ENCODE measurements around the gene TTLL11. TPM values are rescaled to one million over a fixed set of nuclear protein-coding genes. Genes with fewer than 3 reads are reported as not detected.

Gene TTLL11
- polyA plus RNA-seq, 1 donor from 2014 or later, result 8.0 TPM

DNA sequence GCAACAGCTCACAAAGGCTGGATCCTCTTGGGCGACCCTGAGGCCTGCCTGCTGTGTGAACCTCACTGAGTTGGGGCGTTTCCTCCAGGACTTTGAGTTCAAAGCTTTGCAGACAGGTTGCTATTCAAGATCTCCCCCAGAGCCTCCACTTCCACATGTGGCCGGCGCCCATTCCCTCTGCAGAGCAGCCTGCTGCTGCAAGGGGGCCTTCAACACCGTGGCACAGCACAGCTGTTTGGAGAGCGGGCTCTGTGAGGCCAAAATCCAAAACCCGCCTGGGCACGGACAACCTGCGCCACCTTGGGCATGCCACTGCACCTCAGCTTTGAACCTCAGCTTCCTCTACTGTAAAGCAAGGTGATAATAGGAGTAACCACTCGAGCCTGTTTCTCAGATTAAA is 281.4 kb downstream of the TTLL11 start:
- no peak for TF ChIP-seq REST (IDR thresholded peaks at IDR 0.05; ENCODE audit: borderline replicate concordance)
- no peak for TF ChIP-seq EZH2 (IDR thresholded peaks at IDR 0.05; ENCODE audit: borderline replicate concordance, insufficient read depth, low read length, poor library complexity, severe bottlenecking)
- TF ChIP-seq MXI1 (conservative IDR thresholded peaks at IDR 0.05; ENCODE audit: poor library complexity, severe bottlenecking), result no peak
- TF ChIP-seq CTCF (IDR thresholded peaks at IDR 0.05; ENCODE audit: poor library complexity, severe bottlenecking), result no peak
- no peak for TF ChIP-seq SMC3 (conservative IDR thresholded peaks at IDR 0.05; ENCODE audit: poor library complexity)
- no peak for TF ChIP-seq POLR2AphosphoS5 (IDR thresholded peaks at IDR 0.05)
- TF ChIP-seq TAF1 (IDR thresholded peaks at IDR 0.05; ENCODE audit: low read depth), result no peak
- H3K36me3 ChIP-seq (ENCODE audit: insufficient read depth, low read length), result no peaks in the 10 kb centered on the region
- H3K9ac ChIP-seq (ENCODE audit: low read length), result no peak overlapping the region
- no peaks in the 10 kb centered on the region for H3F3A ChIP-seq (ENCODE audit: insufficient read depth, low read length, poor library complexity, severe bottlenecking)
- no peaks in the 10 kb centered on the region for H3K79me2 ChIP-seq (replicated peaks; ENCODE audit: insufficient read depth, low read length)
- no peaks in the 10 kb centered on the region for H3K27me3 ChIP-seq (ENCODE audit: insufficient read depth, low read depth, low read length)
- no peak overlapping the region for H3K27ac ChIP-seq (ENCODE audit: low read length)
- no peak overlapping the region for H3K4me3 ChIP-seq (ENCODE audit: low read length)
- no peak overlapping the region for H3K4me2 ChIP-seq (ENCODE audit: low read length)
- no peaks in the 10 kb centered on the region for H3K9me2 ChIP-seq (ENCODE audit: insufficient read depth, low read length)
- H4K20me1 ChIP-seq (ENCODE audit: insufficient read depth), result no peaks in the 10 kb centered on the region
- no peak overlapping the region for H2AFZ ChIP-seq (ENCODE audit: low read depth, low read length)
- no peaks in the 10 kb centered on the region for H3K9me3 ChIP-seq (ENCODE audit: low read length)

DNA sequence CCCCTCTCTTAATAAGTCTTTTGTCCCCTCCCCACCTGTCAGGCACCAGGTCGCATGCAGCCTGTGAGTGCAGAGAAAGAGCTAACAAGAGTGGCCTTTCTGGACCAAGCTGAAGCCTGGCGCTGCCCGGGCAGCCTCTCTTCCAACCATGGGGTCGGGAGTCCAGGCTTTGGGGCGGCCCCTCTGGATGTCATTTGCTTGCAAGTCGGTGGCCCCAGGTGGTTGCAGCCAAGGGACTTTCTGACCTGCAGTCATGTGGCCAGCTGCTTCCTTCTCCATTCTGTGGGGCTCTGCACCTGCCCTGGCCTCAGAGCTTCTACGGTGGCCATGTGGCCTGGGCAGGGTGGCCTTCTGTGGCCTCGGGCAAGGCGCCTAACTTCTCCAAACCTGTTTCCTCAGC is 282.0 kb downstream of the TTLL11 start:
- no peaks in the 10 kb centered on the region for H3F3A ChIP-seq (ENCODE audit: insufficient read depth, low read length, poor library complexity, severe bottlenecking)
- no peaks in the 10 kb centered on the region for H3K9me2 ChIP-seq (ENCODE audit: insufficient read depth, low read length)
- no peaks in the 10 kb centered on the region for H3K27me3 ChIP-seq (ENCODE audit: insufficient read depth, low read depth, low read length)
- no peaks in the 10 kb centered on the region for H4K20me1 ChIP-seq (ENCODE audit: insufficient read depth)
- no peak overlapping the region for H2AFZ ChIP-seq (ENCODE audit: low read depth, low read length)
- no peak overlapping the region for H3K4me3 ChIP-seq (ENCODE audit: low read length)
- no peak overlapping the region for H3K27ac ChIP-seq (ENCODE audit: low read length)
- no peak overlapping the region for H3K4me2 ChIP-seq (ENCODE audit: low read length)
- H3K9me3 ChIP-seq (ENCODE audit: low read length), result no peaks in the 10 kb centered on the region
- no peaks in the 10 kb centered on the region for H3K79me2 ChIP-seq (replicated peaks; ENCODE audit: insufficient read depth, low read length)
- TF ChIP-seq TAF1 (IDR thresholded peaks at IDR 0.05; ENCODE audit: low read depth) (no peak), EP300 (conservative IDR thresholded peaks at IDR 0.05; ENCODE audit: poor library complexity, severe bottlenecking) (no peak), REST (IDR thresholded peaks at IDR 0.05; ENCODE audit: borderline replicate concordance) (no peak), MXI1 (conservative IDR thresholded peaks at IDR 0.05; ENCODE audit: poor library complexity, severe bottlenecking) (no peak), CTCF (IDR thresholded peaks at IDR 0.05; ENCODE audit: poor library complexity, severe bottlenecking) (no peak), POLR2AphosphoS5 (IDR thresholded peaks at IDR 0.05) (no peak), SMC3 (conservative IDR thresholded peaks at IDR 0.05; ENCODE audit: poor library complexity) (no peak), EZH2 (IDR thresholded peaks at IDR 0.05; ENCODE audit: borderline replicate concordance, insufficient read depth, low read length, poor library complexity, severe bottlenecking) (no peak), RAD21 (conservative IDR thresholded peaks at IDR 0.05) (no peak)
- no peaks in the 10 kb centered on the region for H3K36me3 ChIP-seq (ENCODE audit: insufficient read depth, low read length)
- H3K9ac ChIP-seq (ENCODE audit: low read length), result no peak overlapping the region
